ENCODE data around the gene FBXL16.

DNA sequence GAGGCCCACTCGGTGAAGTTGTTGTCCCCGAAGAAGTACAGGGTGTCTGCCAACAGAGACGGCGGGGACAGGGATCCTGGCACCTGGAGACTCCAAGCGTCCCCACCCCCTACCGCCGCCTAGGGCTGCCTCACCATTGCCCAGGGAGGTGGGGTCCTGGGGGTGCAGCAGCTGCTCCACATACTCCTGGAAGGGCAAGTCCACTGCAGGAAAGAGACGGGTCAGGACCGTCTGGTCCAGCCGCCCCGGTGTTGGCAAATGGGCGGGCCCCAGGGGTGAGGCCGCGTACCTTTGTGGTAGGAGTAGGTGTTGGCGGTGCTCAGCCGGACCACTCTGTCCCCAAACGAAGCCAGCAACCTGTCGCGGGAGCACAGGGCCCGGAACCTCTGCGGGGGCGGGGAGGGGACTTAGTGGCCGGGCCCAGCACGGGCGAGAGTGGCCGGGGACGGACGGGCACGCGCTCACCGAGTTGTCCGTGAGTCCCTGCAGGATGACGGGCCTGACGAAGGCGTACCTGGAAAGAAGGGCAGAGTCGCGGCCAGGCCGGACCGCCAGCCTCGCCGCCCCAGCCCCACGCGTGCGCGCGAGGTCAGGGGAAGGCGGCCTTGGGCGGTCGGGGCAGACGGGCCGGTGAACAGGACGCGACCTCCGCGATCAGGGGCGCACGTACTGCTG, 22.1 kb downstream of the FBXL16 start:
- TF ChIP-seq, protein P1, sequence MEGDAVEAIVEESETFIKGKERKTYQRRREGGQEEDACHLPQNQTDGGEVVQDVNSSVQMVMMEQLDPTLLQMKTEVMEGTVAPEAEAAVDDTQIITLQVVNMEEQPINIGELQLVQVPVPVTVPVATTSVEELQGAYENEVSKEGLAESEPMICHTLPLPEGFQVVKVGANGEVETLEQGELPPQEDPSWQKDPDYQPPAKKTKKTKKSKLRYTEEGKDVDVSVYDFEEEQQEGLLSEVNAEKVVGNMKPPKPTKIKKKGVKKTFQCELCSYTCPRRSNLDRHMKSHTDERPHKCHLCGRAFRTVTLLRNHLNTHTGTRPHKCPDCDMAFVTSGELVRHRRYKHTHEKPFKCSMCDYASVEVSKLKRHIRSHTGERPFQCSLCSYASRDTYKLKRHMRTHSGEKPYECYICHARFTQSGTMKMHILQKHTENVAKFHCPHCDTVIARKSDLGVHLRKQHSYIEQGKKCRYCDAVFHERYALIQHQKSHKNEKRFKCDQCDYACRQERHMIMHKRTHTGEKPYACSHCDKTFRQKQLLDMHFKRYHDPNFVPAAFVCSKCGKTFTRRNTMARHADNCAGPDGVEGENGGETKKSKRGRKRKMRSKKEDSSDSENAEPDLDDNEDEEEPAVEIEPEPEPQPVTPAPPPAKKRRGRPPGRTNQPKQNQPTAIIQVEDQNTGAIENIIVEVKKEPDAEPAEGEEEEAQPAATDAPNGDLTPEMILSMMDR (IDR thresholded peaks at IDR 0.05; ENCODE audit: low read depth, low read length, poor library complexity, severe bottlenecking) = no peak
- TF ChIP-seq EZH2phosphoT487 (IDR thresholded peaks at IDR 0.05; ENCODE audit: borderline replicate concordance, low read length) = no peak
